NCI-H1048 (cell line): Measurements from ENCODE around the gene PRSS27.
A peak's percentile ranks its signal among the peaks of the same experiment; 100 is the strongest.
"Not testable (repeated sequence)": the region's sequence is repeated elsewhere in the genome, so short reads cannot be mapped to it uniquely, and the experiment has no call there.

Experiments used
- DNase-seq: peaks from one replicate; lab custom pipeline; 2025; lab: John Stamatoyannopoulos, UW

The PRSS27 gene

DNA sequence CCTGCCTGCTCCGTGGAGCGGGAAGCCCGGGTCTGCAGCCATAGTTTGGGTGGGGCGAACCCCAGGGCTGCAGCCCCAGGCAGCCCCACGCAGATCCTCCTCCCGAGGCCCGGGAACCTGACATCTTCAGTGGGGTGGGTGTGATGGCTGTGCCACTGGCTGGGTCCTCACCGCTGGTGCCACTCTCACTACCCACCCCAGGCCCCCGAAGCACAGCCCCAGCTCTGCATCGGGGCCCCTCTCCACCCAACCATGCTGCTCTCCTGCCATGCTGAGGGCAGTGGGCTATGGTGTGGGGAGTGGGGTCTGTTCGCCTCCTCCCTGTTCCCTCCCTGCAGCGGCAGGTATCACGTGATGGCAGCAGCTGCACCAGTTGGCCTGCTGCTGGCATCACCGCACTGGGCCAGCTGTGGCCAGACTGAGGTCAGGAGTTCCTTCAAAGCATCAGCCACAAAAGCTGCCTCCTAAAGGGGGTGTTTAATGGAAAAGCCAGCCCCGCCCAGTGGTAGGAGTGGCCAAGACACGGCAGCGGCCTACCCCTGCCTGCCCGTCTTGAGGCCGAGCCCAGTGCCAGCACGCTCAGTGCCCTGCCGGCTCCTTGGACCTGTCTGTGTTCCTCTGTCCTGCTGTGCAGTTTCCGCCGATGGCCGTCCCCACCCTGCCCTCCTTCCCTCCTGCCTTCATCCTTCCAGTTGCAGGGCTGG is 26.9 kb downstream of the PRSS27 start:
- DNase-seq, result no peak

DNA sequence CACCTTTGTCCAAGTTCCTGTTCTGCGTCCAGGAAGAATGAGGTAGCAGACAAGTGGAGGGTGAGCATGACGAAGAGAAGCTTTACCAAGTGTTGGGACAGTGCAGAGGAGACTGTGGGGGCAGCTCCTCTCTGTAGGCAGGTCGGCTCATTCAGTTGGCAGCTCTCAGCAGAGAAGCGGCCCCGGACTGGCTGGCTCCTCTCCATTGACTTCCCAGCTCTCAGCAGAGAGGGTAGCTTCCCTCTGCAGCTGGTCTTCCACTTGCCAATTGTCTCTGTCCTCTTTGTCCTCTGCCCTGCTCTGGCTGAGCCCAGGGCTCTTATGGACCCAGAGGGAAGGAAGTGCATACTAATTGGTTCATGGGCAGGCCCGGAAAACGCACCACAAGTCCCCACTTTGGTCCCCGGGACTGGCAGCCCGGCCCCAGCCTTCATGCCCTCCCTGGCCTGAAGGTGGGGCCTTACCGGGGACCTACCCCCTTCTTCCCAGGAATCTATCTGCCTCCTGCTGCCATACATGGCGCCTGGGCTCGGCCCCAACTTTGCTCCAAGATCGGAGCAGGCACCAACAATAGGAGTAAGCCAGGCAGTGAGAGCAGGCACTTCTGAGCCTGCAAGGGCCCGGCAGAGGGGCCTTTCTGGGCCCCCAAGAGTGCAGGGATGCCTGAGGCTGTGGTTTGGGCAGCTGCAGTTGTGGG is 27.6 kb downstream of the PRSS27 start:
- DNase-seq, result no peak

- no peak for DNase-seq
Observed at GRCh38 chr16:2691491-2692248, 28.4 kb downstream of the PRSS27 start.

- DNase-seq, result no peak
Observed at GRCh38 chr16:2690852-2691251, 29.2 kb downstream of the PRSS27 start.

- no peak for DNase-seq
Observed at GRCh38 chr16:2689968-2690801, 29.8 kb downstream of the PRSS27 start.

GRCh38 chr16:2689422-2689821 is 30.6 kb downstream of the PRSS27 start:
- not testable (repeated sequence) for DNase-seq

DNA sequence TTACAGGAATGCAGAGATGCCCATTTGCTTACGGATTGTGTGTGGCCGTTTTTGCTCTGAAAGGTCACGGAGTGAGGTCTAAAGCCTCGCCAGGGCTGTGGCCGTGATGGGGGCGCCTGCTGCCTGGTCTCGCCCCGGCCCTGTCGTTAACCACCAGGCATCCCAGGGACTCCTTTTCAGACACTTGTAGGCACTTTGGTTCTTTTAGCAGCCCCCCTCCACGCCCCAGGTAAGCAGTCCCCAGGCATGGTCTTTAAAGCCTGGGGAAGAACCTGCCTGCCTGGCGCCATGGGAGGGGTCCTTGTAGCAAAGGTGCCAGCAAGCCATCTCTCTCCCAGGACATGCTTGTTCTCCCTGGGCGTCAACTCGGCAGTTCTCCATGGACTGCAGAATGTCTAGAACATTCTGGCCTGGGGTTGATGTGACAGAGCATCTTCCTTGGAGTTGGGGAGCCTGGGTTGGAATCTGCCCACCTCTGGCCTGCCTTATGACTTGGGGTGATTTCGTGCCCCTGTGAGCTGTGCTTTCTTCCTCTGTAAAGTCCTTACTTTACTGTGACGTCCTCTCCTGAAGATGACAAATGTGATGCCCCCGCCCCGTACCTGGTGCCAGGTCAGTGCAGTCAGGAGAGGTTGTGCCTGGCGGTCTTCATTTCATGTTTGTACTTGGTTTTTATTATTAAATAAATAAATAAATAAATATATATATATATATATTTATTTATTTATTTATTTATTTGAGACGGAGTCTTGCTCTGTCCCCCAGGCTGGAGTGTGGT is 32.3 kb downstream of the PRSS27 start:
- DNase-seq, result no peak

DNA sequence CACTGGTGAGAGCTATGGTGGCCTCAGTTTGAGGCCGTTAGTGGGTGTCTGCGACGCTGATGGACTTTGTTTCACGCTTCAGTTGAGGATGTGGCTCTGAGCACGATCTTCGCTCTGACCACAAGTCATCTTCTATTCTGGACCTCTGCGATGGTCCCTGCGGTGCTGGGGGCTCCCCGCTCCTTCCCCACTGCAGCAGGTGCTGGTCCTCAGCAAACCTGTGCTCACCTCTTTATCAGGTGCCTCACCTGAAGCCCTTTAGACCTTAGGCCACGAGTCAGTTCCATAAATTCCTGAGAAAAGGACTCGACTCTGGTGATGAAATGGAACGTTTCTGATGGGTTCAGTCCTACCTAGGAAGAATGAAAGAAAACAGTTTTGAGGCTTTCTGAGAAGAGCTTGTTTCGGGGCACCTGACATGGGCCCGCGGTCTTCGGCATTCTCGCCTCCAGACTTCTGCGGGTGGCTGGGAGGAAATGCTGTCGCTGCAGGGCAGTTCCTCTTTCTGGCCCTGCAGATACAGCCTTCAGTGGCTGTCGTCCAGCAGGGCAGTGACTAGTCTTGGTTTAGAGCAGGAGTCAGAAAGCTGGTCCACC is 33.0 kb downstream of the PRSS27 start:
- no peak for DNase-seq

DNA sequence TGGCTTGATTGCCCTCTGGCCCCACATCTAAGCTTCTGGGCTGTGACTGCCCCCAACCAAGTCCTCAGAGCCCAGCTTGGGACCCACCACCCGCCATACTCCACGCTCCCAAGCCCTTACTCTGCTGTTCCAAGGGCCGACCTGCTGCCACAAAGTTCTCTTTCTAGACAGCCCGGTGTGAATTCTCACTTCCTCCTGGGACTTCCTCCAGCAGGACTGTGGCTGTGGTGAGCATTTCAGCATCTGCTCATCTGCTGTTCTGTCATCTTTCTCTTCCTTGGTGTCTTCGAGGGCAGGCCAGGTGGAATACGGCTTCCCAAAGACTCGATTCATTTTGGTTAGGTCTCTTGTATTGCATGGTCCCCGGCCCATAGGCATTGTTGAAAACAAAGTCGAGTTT is 33.9 kb downstream of the PRSS27 start:
- not testable (repeated sequence) for DNase-seq

GRCh38 chr16:2683041-2683440 is 37.0 kb downstream of the PRSS27 start:
- DNase-seq, result not testable (repeated sequence)

DNA sequence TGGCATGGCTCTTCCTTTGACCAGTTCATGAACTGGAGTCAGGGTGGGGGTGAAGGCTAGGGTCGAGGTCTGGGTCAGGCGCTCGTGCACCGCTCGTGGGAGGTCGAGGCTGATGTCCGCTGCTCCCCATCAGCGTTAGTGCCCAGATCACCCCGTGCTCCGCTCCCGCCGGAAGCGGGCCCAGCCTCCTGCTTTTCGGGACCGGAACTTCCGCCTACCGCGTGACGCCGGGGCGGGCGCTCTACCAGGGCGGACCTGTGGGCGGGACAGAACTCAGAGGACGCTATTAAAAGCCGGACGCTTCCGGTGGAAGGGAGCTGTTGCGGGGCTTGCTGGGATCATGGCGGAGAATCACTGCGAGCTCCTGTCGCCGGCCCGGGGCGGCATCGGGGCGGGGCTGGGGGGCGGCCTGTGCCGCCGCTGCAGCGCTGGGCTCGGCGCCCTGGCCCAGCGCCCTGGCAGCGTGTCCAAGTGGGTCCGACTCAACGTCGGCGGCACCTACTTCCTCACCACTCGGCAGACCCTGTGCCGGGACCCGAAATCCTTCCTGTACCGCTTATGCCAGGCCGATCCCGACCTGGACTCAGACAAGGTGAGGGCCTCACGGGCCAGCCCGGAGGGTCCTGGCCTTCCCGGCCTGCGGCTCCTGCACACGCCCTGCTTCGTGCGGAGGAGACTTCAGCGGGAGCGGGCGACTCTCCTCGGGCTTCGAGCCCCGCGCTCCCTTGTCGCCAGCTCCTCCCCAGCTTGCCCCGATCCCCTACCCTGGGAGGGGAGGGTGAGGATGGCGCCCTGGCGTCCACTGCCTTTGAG is 37.6 kb downstream of the PRSS27 start, which contains the start of gene KCTD5:
Gene KCTD5, plus strand, starts transcription at position 315 of the 813 bp plus-strand sequence. Its CDS starts 26 bp downstream, at position 341.
- DNase-seq, result peak; percentile 57

GRCh38 chr16:2680360-2680759 is 39.7 kb downstream of the PRSS27 start:
- not testable (repeated sequence) for DNase-seq

DNA sequence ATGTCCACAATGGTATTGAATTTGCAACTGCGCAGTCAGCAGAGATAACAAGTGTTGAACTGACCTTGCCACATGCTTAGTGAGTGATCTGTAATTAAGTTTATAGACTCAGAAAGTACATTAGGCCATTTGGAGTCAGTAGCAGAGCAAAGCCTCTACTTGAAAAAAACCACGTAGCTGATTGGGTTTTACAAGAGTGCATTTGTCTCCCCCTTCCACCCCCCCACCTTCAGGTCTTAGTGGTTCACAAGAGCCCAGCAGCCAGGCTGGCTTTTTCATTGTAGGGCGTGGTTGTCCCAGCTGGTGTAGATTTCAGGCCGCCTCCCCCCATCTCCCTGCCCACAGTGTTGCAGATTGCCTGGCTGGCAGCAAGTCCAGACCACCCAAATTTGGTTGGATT is 40.1 kb downstream of the PRSS27 start:
- DNase-seq, result not testable (repeated sequence)

- not testable (repeated sequence) for DNase-seq
Observed at GRCh38 chr16:2678206-2678965, 41.6 kb downstream of the PRSS27 start.

GRCh38 chr16:2676937-2677336 is 43.1 kb downstream of the PRSS27 start:
- DNase-seq, result not testable (repeated sequence)

DNA sequence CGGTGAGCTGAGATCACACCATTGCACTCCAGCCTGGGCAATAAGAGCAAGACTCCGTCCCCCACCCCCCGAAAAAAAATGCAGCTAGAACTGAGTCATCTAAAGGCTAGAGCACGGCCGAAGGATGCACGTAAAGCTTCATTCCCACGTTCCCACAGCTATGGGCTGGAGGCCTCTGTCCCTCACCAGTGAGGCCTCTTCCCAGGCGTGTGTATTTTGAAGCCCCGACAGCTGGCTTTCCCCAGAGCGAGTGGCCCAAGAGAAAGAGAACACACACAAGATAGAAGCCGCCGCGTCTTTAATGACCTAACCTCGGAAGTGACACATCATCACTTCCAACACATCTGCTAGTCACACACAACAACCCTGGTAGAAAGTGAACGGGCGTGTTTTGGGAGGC is 44.3 kb downstream of the PRSS27 start:
- no peak for DNase-seq

- no peak for DNase-seq
Observed at GRCh38 chr16:2675021-2675420, 45.0 kb downstream of the PRSS27 start.

DNA sequence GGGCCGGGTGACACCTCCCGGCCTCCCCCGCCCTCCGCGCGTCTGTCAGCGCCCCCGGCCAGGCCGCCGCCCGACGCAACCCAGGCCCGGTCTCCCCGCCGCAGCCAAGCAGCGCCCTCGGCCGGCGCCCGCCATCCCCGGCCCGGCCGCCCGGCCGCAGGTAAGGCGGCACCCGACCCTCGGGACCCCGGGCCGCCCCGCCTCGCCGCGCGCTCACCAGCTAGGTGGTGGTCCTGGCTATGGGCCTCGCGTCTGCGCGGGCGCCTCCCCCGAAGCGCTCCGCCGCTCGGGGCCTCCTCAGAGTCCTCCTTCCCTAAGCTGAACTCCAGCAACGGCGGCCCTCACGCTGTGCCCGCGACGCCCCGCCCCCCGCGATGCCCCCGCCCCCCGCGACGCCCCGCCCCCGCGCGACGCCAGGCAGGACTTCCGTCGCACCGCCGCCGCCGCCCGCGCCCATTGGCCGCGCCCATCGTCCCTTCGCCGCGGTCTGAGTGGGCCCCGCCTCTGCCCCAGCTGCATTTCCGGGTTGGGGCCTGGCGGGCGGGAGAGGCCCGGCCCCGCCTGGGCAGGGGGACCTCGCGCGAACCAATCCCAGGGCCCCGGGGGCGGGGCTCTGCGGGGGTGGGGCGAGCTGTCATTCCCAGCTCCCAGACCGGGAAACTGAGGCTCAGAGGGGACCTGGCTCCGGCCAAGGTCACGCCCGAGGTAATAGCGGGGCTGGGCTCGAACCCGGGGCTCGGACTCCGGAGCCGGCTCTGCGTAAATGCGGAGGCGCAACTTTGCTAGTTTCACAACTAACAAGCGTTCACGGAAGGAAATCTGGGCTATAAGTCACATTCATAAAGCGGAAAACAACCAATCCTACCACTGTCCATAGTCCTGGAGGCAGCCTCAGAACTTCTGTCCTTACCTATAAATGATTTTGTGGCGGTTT is 46.7 kb downstream of the PRSS27 start:
- DNase-seq, result peak; percentile 58
